Measurements from ENCODE around the gene CDH8.

The CDH8 gene

DNA sequence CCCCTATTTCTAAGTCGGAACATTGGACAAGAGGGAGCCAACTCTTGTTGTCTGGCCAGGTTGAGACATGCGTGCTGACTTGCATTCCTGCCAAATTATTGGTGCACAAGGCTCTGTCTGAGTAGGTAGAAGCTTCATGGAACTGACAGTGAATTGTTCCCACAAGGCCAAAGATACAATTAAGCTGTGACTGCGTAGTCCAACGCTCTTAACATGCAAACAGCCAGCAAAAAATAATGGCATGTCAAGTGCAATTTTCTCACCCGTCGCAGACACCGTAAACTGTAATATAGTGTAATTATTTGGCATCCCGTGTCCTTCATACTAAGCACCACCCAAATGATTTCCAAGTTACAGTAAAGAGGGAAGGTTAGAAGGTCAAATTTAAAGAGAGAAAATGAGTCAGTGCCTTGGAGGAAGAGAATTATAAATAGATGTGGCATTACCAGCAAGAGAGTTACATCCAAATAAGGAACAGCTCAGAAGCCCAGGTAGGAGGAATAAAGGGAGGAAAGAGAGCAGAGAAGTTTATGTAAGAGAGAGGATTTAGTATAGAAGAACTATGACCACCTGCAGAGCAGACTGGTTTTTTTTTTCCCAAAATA, 21.8 kb downstream of the CDH8 start:
- no peaks in the 10 kb centered on the region for H3K4me1 Mint-ChIP-seq
- H3K4me3 Mint-ChIP-seq = no peak overlapping the region
- no peaks in the 10 kb centered on the region for H3K36me3 Mint-ChIP-seq
- H3K9me3 Mint-ChIP-seq = peaks cover 2% of the 10 kb centered on the region
- DNase-seq (ENCODE audit: low spot score in 2 of 2) (no peak), ATAC-seq (ENCODE audit: low read depth) (no peak)
- no peaks in the 10 kb centered on the region for H3K27me3 Mint-ChIP-seq
- H3K27ac Mint-ChIP-seq = no peak overlapping the region

GRCh38 chr16:62010186-62010585, 26.1 kb downstream of the CDH8 start:
- H3K27me3 Mint-ChIP-seq = no peaks in the 10 kb centered on the region
- H3K4me3 Mint-ChIP-seq = no peak overlapping the region
- H3K4me1 Mint-ChIP-seq = no peaks in the 10 kb centered on the region
- no peaks in the 10 kb centered on the region for H3K36me3 Mint-ChIP-seq
- no peak overlapping the region for H3K27ac Mint-ChIP-seq
- H3K9me3 Mint-ChIP-seq = peaks cover 5% of the 10 kb centered on the region
- ATAC-seq (ENCODE audit: low read depth) (no peak), DNase-seq (ENCODE audit: low spot score in 2 of 2) (no peak)

- H3K4me3 Mint-ChIP-seq = no peak overlapping the region
- no peaks in the 10 kb centered on the region for H3K4me1 Mint-ChIP-seq
- H3K27me3 Mint-ChIP-seq = no peaks in the 10 kb centered on the region
- DNase-seq (ENCODE audit: low spot score in 2 of 2) (no peak), ATAC-seq (ENCODE audit: low read depth) (no peak)
- no peaks in the 10 kb centered on the region for H3K36me3 Mint-ChIP-seq
- peaks cover 5% of the 10 kb centered on the region for H3K9me3 Mint-ChIP-seq
- no peak overlapping the region for H3K27ac Mint-ChIP-seq
These were observed 37.8 kb downstream of the CDH8 start for GRCh38 chr16:61998460-61998859.

DNA sequence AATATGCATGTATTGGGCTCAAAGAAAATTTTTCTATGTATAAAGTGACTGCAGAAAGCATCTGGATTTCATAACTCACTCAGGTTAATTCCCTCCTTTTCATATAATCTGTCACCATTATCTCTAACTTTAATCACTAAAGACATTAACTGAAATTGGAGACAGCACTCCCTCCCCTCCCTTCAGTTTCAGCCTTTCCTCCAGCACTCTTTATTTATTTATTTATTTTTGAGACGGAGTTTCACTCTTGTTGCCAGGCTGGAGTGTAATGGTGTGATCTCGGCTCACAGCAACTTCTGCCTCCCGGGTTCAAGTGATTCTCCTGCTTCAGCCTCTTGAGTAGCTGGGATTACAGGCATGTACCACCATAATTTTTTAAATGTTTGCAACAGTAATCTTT, 43.1 kb downstream of the CDH8 start:
- Mint-ChIP-seq H3K27ac (no peak overlapping the region), H3K36me3 (no peaks in the 10 kb centered on the region), H3K9me3 (peaks cover 3% of the 10 kb centered on the region), H3K4me3 (no peak overlapping the region), H3K27me3 (no peaks in the 10 kb centered on the region), H3K4me1 (no peaks in the 10 kb centered on the region)
- DNase-seq (ENCODE audit: low spot score in 2 of 2) = no peak
- no peak for ATAC-seq (ENCODE audit: low read depth)

DNA sequence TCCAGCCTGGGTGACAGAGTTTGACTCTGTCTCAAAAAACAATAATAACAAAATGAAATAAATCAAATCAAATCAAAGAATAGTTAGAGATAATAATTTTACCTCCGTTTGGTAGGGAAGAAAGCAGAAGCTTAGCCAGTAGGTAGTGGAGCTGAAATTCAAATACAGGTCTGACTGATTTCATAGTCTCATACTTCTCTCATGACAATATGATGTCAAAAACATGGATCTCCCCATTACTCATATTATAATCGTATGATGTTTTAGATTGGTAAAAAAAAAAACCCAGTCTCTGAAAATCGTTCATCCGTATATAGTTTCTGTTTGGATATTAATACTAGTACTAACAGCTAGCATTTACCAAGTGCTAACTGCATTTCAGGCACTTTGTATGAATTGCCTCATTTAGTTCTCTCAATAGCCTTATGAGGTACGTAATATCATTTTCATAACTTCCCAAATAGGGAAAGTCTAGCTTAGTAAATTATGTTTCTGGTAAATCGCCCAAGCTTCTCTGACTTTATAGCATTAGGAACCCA, 48.7 kb downstream of the CDH8 start:
- Mint-ChIP-seq H3K27me3 (no peaks in the 10 kb centered on the region), H3K36me3 (no peaks in the 10 kb centered on the region), H3K4me1 (no peaks in the 10 kb centered on the region), H3K27ac (no peak overlapping the region), H3K4me3 (no peak overlapping the region), H3K9me3 (peaks cover 4% of the 10 kb centered on the region)
- DNase-seq (ENCODE audit: low spot score in 2 of 2) (no peak), ATAC-seq (ENCODE audit: low read depth) (no peak)

DNA sequence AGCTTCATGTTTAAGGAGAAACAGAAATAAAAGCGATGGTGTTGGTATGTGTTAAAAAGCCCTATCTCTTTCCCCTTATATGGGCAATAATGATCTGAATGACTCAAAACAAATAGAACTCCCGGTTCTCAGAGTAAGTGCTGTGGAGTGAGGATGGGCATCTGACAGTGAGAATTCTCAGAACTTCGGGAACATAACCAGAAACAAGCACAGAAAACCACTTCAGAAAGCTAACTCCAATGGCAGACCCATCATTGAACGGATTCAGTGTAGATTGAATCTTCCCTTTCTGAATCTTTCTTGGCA, 67.2 kb downstream of the CDH8 start:
- ATAC-seq (ENCODE audit: low read depth) (no peak), DNase-seq (ENCODE audit: low spot score in 2 of 2) (no peak)
- no peak overlapping the region for H3K4me3 Mint-ChIP-seq
- peaks cover 5% of the 10 kb centered on the region for H3K9me3 Mint-ChIP-seq
- H3K27me3 Mint-ChIP-seq = no peaks in the 10 kb centered on the region
- no peaks in the 10 kb centered on the region for H3K36me3 Mint-ChIP-seq
- no peak overlapping the region for H3K27ac Mint-ChIP-seq
- no peaks in the 10 kb centered on the region for H3K4me1 Mint-ChIP-seq

DNA sequence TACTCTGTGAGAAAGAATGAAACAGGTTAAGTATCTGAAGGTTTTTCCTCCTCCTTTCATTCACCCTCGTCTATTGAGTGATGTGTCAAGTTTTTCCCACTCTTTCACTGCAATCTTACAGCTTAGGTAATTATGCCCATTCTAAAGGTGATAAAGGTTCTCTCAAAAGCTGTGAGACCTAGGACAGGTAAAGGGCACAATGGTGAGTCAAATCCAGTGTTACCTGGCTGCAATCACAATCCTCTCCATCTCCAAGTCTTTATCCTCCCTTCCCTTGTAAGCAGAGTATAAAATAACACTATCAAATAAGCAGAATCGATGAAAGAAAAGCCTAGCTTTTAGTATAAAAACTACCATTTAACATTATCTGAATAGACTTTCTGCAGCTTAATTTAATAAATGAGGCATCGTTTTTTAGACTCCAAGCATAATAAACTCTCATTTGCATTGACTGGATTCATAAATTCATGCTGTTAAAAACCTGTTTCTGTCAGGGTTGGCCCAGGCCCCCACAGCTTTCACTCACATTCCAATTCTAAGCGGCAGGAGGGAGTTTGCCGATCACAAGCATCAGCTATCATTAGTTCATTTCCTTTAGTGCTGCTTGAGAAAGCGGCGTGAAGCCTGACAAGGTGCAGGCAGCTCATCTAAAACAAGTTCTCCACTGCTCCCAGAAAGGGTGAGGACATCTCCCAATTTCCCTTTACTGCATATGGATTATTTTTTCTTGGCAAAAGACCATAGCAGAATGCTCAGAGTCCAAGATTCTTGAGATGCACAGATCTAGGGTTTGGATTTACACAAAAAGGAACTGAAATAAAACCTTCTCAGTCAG, 67.8 kb downstream of the CDH8 start:
- Mint-ChIP-seq H3K9me3 (peaks cover 5% of the 10 kb centered on the region), H3K27ac (no peak overlapping the region), H3K27me3 (no peaks in the 10 kb centered on the region), H3K36me3 (no peaks in the 10 kb centered on the region), H3K4me3 (no peak overlapping the region), H3K4me1 (no peaks in the 10 kb centered on the region)
- no peak for DNase-seq (ENCODE audit: low spot score in 2 of 2)
- no peak for ATAC-seq (ENCODE audit: low read depth)

DNA sequence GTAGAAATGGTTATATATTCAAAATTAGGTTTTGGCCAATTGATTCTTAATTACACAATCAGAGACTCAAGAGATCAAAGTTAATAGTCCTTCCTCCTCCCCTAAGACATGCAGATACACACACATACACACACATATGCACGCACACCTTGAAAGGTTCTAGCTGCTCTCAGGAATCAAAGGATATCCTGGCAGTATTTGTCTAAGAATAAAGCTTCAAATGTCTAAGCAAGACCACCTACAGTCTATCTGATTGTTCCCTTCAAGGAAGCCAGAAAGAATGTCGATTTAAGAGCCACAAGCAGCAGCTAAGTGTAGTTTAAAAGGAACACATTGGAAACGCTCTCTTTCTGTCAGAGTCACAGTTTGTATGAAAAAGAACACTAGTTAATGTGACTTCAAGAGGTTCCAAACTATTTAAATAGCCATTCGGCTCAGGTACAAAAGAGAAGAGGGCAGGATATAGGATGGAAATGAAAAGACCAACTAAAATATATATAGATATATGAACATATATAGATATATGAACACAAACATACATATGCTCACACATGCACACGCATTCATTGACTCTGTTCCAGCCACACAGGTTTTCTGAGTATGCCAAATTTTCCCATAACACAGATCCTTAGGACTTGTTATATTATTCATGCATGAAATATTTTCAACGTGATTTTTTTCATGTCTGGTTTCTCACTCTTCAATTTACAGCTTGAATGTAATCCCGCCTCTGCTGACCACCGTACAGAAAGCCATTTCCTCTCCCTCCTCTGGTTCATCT, 79.0 kb downstream of the CDH8 start:
- Mint-ChIP-seq H3K4me3 (no peak overlapping the region), H3K27ac (no peak overlapping the region), H3K36me3 (no peaks in the 10 kb centered on the region), H3K27me3 (no peaks in the 10 kb centered on the region), H3K9me3 (peaks cover 6% of the 10 kb centered on the region), H3K4me1 (no peaks in the 10 kb centered on the region)
- ATAC-seq (ENCODE audit: low read depth) (no peak), DNase-seq (ENCODE audit: low spot score in 2 of 2) (no peak)

- no peaks in the 10 kb centered on the region for H3K27me3 Mint-ChIP-seq
- H3K4me3 Mint-ChIP-seq = no peak overlapping the region
These were observed 83.4 kb downstream of the CDH8 start for GRCh38 chr16:61952841-61953240.

GRCh38 chr16:61948414-61948813, 87.8 kb downstream of the CDH8 start:
- DNase-seq (ENCODE audit: low spot score in 2 of 2) (no peak), ATAC-seq (ENCODE audit: low read depth) (no peak)
- no peaks in the 10 kb centered on the region for H3K4me1 Mint-ChIP-seq
- H3K9me3 Mint-ChIP-seq = peaks cover 8% of the 10 kb centered on the region
- no peak overlapping the region for H3K4me3 Mint-ChIP-seq
- no peaks in the 10 kb centered on the region for H3K27me3 Mint-ChIP-seq
- no peaks in the 10 kb centered on the region for H3K36me3 Mint-ChIP-seq
- no peak overlapping the region for H3K27ac Mint-ChIP-seq

More at GRCh38 chr16:61952841-61953240, 83.4 kb downstream of the CDH8 start:
- Mint-ChIP-seq H3K27ac (no peak overlapping the region), H3K36me3 (no peaks in the 10 kb centered on the region), H3K4me1 (no peaks in the 10 kb centered on the region), H3K9me3 (peaks cover 7% of the 10 kb centered on the region)
- ATAC-seq (ENCODE audit: low read depth) (no peak), DNase-seq (ENCODE audit: low spot score in 2 of 2) (no peak)

DNA sequence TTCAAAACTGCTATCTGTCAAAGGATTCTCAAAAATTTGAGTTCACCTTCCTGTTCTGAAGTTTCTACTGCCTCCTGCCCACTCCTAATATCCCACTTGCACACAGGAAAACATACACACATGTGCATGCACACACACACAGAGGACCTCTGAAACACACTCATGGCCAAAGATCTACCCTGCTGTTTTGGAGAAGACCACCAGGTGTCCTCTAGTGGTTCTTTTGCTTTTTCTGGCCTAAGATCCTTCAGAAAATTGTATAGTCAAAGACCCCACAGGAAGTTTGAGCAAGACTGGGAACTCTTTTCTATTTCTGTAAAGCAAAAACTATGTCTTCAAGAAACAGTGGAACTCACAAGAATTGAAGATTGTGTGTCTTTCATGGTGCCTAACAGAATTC, 90.2 kb downstream of the CDH8 start:
- ATAC-seq (ENCODE audit: low read depth) = no peak
- H3K27ac Mint-ChIP-seq = no peak overlapping the region
- no peak for DNase-seq (ENCODE audit: low spot score in 2 of 2)
- H3K9me3 Mint-ChIP-seq = peaks cover 11% of the 10 kb centered on the region
- no peaks in the 10 kb centered on the region for H3K36me3 Mint-ChIP-seq
- H3K27me3 Mint-ChIP-seq = no peaks in the 10 kb centered on the region
- H3K4me3 Mint-ChIP-seq = no peak overlapping the region
- no peaks in the 10 kb centered on the region for H3K4me1 Mint-ChIP-seq

DNA sequence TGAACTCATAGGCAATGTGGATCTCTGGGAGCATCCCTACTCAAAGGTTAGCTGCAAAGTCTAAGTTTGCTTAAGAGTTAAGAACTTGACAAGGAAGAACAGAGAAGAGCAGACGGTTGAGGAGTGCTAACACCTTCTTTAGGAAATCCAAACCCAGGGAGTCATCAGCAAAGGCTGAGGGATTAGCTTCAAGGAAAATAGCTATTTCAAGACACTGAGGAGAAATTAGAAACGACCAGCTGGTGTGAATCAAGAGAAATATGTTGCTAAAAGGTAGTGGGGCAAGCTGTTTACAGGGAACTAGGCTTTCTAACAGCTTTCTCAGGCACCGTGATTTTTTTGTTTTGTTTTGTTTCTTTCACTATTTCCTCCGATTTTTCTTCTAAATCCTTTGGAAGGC, 90.7 kb downstream of the CDH8 start:
- Mint-ChIP-seq H3K4me1 (no peaks in the 10 kb centered on the region), H3K27me3 (no peaks in the 10 kb centered on the region), H3K9me3 (peaks cover 11% of the 10 kb centered on the region), H3K27ac (no peak overlapping the region), H3K36me3 (no peaks in the 10 kb centered on the region), H3K4me3 (no peak overlapping the region)
- DNase-seq (ENCODE audit: low spot score in 2 of 2) (no peak), ATAC-seq (ENCODE audit: low read depth) (no peak)

DNA sequence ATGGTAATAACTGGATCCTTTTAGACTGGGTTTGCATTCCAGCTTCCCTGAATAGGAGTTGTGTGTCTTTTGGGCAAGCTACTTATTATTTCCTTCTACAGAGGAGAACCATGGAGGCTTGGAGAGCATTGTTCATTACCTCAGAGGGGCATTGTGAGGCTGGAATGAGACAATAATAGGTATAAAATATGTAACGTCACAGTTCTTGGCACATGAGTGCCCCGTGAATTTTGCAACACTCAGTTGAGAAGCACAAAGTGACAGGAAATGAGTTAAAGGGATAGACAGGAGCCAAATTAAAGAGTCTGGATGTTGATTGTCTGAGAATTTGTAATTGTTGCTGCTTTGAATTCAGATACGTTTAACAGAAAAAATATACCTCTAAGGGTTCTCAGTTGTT, 92.2 kb downstream of the CDH8 start:
- Mint-ChIP-seq H3K4me1 (no peaks in the 10 kb centered on the region), H3K9me3 (peaks cover 11% of the 10 kb centered on the region), H3K27me3 (no peaks in the 10 kb centered on the region), H3K4me3 (no peak overlapping the region), H3K36me3 (no peaks in the 10 kb centered on the region), H3K27ac (no peak overlapping the region)
- DNase-seq (ENCODE audit: low spot score in 2 of 2) = no peak
- no peak for ATAC-seq (ENCODE audit: low read depth)

DNA sequence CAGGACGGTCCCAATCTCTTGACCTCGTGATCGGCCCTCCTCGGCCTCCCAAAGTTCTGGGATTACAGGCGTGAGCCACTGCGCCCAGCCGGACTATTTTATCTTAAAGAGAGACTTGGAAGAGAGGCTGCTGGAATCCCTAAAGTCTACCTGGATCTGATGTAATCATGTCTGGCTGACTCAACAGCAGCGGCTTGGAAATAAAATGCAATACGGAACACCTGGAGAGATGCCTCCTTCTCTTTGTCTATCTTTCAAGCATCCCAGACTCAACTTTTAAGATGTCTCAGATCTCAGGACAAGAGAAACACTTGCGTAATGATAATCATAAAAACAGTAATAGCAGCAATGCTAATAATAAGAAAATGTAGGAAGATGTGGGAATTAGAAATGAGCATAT, 95.6 kb downstream of the CDH8 start:
- no peaks in the 10 kb centered on the region for H3K4me1 Mint-ChIP-seq
- no peak overlapping the region for H3K27ac Mint-ChIP-seq
- ATAC-seq (ENCODE audit: low read depth) (no peak), DNase-seq (ENCODE audit: low spot score in 2 of 2) (no peak)
- no peaks in the 10 kb centered on the region for H3K27me3 Mint-ChIP-seq
- no peak overlapping the region for H3K4me3 Mint-ChIP-seq
- H3K36me3 Mint-ChIP-seq = no peaks in the 10 kb centered on the region
- H3K9me3 Mint-ChIP-seq = peaks cover 4% of the 10 kb centered on the region
